ENCODE measurements around the gene MED28. TPM values are rescaled to one million over a fixed set of nuclear protein-coding genes. Genes with fewer than 3 reads are reported as not detected.

Gene MED28
- total RNA-seq, 4 donors from 2014 or later: 8.1 to 11.8 (median 9.5) TPM

DNA sequence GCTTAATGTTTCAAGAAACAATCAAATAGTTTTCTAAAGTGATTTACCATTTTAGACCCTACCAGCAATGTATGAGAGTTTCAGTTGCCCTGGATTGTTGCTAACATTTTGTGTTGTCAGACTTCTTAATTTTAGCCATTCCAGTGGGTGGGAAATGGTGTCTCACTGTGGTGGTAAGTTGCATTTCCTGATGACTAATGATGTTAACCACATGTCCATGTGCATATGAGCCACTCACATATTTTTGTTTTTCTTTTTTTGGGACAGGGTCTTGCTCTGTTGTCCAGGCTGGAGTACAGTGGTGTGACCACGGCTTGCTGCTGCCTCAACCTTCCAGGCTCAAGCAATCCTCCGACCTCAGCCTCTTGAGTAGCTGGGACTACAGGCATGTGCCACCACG is 48.3 kb downstream of the MED28 start:
- 93 to 96% methylated on average over 3 of the region's 3 CpGs for WGBS, 2 donors
- H3K4me3 ChIP-seq (ENCODE audit: low read depth, poor library complexity, severe bottlenecking): no peak overlapping the region
- TF ChIP-seq CTCF (IDR thresholded peaks at IDR 0.05): no peak
- no peak for TF ChIP-seq POLR2A (IDR thresholded peaks at IDR 0.05)
- intact Hi-C loops (cut with DNase I; ENCODE audit: low total_unique reads): loop anchor here (10.0 kb wide), 1 partner anchor 1048 kb away; no protein-coding TSS in a partner anchor
- no peak for DNase-seq (ENCODE audit: low spot score in 2 of 2)

DNA sequence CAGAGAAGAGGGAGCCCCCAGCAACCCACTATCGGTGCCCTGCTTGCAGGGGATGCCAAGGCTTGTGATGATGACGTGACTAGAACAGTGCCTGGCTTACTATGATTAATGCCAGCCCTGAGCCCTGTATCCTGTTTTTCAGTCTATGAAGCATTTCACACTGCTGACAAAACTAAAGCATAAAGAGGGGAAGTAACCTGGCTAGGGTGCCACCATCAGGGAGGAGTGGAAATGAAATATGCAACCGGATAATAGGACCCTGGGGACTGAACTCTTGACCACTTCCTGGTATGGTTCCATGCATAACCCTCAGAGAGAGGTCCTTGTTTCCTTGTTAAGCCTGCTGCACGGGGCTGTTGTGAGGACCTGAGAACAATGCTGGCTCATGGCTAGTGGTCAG is 50.3 kb downstream of the MED28 start:
- no peak overlapping the region for H3K4me3 ChIP-seq (ENCODE audit: low read depth, poor library complexity, severe bottlenecking)
- intact Hi-C loops (cut with DNase I; ENCODE audit: low total_unique reads): loop anchor here (10.0 kb wide), 1 partner anchor 1050 kb away; no protein-coding TSS in a partner anchor
- TF ChIP-seq CTCF (IDR thresholded peaks at IDR 0.05): no peak
- TF ChIP-seq POLR2A (IDR thresholded peaks at IDR 0.05): no peak
- 55 to 56% methylated on average over 4 of the region's 4 CpGs for WGBS, 2 donors
- no peak for DNase-seq (ENCODE audit: low spot score in 2 of 2)

DNA sequence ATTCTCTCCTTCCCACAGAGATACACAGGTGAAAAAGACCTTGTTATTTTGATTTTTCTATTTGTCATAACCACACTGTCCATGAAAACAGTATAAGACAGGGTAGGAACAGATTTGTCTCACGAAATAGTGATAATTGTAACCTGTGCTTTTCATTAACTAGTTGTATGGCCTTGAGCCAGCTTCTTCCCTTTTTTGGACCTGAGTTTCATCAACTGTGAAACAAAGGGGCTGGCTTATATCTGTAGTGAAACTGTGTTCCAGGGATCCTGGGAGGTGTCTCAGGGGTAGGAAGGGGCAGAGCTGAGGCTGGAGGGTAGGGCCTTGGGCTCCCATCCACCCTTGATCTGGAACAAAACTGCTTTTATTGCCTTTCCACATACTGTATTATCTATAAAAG is 50.9 kb downstream of the MED28 start:
- TF ChIP-seq CTCF (IDR thresholded peaks at IDR 0.05) (no peak), POLR2A (IDR thresholded peaks at IDR 0.05) (no peak)
- intact Hi-C loops (cut with DNase I; ENCODE audit: low total_unique reads): loop anchor here (10.0 kb wide), 1 partner anchor 1051 kb away; no protein-coding TSS in a partner anchor
- no peak overlapping the region for H3K4me3 ChIP-seq (ENCODE audit: low read depth, poor library complexity, severe bottlenecking)
- 33 to 45% methylated on average over 1 of the region's 1 CpG for WGBS, 2 donors
- no peak for DNase-seq (ENCODE audit: low spot score in 2 of 2)

DNA sequence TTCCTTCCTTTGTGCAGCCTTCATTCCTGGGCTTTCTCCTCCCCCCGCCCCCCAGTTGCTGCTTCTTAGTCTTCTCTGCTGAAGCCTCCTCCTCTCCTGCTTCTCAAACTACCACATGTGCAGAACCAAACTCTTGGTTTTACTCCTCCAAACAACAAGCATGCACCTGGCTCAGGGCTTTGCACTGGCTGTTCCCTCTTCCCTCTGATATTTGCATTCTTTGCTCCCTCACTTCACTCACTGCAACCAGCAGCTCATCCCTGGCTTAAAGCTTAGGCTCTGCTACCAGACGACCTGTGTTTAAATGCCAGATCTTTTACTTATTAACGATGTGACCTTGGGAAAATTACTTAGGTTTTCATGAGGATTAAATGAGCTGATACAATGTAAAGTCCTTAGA is 51.4 kb downstream of the MED28 start:
- intact Hi-C loops (cut with DNase I; ENCODE audit: low total_unique reads): loop anchor here (10.0 kb wide), 1 partner anchor 1051 kb away; no protein-coding TSS in a partner anchor
- WGBS, 2 donors: 71 to 78% methylated on average over 3 of the region's 3 CpGs

GRCh38 chr4:17667253-17667652 is 52.8 kb downstream of the MED28 start:
- H3K4me3 ChIP-seq (ENCODE audit: low read depth, poor library complexity, severe bottlenecking): no peak overlapping the region
- intact Hi-C loops (cut with DNase I; ENCODE audit: low total_unique reads): loop anchor here (10.0 kb wide), 1 partner anchor 1052 kb away; no protein-coding TSS in a partner anchor
- TF ChIP-seq POLR2A (IDR thresholded peaks at IDR 0.05) (no peak), CTCF (IDR thresholded peaks at IDR 0.05) (no peak)
- 71 to 81% methylated on average over 3 of the region's 3 CpGs for WGBS, 2 donors
- no peak for DNase-seq (ENCODE audit: low spot score in 2 of 2)

More for the DNA sequence above, 51.4 kb downstream of the MED28 start:
- TF ChIP-seq CTCF (IDR thresholded peaks at IDR 0.05): no peak
- H3K4me3 ChIP-seq (ENCODE audit: low read depth, poor library complexity, severe bottlenecking): no peak overlapping the region
- no peak for DNase-seq (ENCODE audit: low spot score in 2 of 2)

GRCh38 chr4:17667653-17668201 is 53.3 kb downstream of the MED28 start:
- TF ChIP-seq POLR2A (IDR thresholded peaks at IDR 0.05) (no peak), CTCF (IDR thresholded peaks at IDR 0.05) (no peak)
- 71 to 78% methylated on average over 3 of the region's 3 CpGs for WGBS, 2 donors
- no peak overlapping the region for H3K4me3 ChIP-seq (ENCODE audit: low read depth, poor library complexity, severe bottlenecking)
- intact Hi-C loops (cut with DNase I; ENCODE audit: low total_unique reads): loop anchor here (10.0 kb wide), 1 partner anchor 1053 kb away; no protein-coding TSS in a partner anchor
- no peak for DNase-seq (ENCODE audit: low spot score in 2 of 2)

Data from lower leg skin (tissue), 4 donors.